Right lung (tissue), 5 donors: ENCODE measurements around the gene SUPT20HL1. TPM values are rescaled to one million over a fixed set of nuclear protein-coding genes. Genes with fewer than 3 reads are reported as not detected.
A peak's percentile ranks its signal among the peaks of the same experiment; 100 is the strongest.
"Not testable (repeated sequence)": the region's sequence is repeated elsewhere in the genome, so short reads cannot be mapped to it uniquely, and the experiment has no call there.

ENCODE experiments used
- DNase-seq, 2 donors: peaks; one replicate each; pipeline ENCODE4 v3.0.0-alpha.2; 2013
- polyA plus RNA-seq, 5 donors: library from polyadenylated mRNA; unstranded; fragments of 120-200 nt; gene quantifications; one replicate each; pipeline versions ENCODE4 v1.2.1 to v1.2.3, GENCODE V29; 2013; ENCODE audit warnings: inconsistent platforms in 1 of 5, low replicate concordance in 1 of 5; ENCODE audit not compliant: insufficient read length in 5 of 5, insufficient read depth in 1 of 5

The SUPT20HL1 gene
- polyA plus RNA-seq, 5 donors = 0.05 TPM; not detected in 4

DNA sequence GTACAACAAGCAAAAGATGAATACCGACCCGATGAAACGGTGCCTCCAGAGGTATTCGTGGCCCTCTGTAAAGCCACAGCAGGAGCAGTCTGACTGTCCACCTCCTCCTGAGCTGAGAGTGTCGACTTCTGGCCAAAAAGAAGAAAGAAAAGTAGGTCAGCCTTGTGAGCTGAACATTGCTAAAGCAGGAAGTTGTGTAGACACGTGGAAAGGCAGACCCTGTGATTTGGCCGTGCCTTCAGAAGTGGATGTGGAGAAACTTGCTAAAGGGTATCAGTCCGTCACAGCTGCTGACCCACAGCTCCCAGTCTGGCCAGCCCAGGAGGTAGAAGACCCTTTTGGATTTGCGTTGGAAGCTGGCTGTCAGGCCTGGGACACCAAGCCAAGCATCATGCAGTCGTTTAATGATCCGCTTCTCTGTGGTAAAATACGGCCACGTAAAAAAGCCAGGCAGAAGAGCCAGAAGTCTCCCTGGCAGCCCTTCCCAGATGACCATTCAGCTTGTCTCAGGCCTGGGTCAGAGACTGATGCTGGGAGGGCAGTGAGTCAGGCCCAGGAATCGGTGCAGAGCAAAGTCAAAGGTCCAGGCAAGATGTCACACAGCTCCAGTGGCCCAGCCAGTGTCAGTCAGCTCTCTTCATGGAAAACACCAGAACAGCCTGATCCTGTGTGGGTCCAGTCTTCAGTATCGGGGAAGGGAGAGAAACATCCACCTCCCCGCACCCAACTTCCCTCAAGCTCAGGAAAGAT lies 3.2 kb downstream of the SUPT20HL1 start:
- not testable (repeated sequence) for DNase-seq

DNA sequence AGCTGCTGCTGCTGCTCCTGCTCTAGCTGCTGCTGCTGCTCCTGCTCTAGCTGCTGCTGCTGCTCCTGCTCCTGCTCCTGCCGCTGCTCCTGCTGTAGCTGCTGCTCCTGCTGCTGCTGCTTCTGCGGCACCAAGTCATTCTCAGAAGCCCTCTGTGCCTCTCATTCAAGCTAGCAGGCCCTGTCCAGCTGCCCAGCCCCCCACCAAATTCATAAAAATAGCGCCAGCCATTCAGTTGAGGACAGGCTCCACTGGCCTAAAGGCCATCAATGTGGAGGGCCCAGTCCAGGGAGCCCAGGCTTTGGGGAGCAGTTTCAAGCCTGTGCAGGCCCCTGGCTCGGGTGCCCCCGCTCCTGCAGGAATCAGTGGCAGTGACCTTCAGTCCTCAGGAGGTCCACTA lies 3.9 kb downstream of the SUPT20HL1 start:
- no peak for DNase-seq

DNA sequence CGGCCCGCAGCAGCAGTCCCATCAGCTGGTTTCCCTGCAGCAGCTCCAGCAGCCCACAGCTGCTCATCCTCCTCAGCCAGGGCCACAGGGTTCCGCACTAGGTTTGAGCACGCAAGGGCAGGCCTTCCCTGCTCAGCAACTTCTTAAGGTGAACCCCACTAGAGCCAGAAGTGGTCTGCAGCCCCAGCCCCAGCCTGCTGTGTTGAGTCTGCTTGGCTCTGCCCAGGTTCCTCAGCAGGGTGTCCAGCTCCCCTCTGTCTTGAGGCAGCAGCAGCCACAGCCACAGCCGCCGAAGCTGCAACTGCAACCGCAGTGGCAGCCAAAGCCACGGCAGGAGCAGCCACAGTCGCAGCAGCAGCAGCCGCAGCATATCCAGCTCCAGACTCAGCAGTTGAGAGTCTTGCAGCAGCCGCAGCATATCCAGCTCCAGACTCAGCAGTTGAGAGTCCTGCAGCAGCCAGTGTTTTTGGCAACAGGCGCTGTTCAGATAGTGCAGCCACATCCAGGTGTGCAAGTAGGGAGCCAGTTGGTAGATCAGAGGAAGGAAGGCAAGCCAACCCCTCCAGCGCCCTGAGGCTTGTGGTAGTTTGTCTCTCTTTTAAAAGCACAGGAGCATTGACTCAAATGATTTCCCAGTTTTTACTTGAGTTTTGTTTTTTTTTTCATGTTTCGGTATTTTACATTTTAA lies 4.6 kb downstream of the SUPT20HL1 start:
- no peak for DNase-seq

DNA sequence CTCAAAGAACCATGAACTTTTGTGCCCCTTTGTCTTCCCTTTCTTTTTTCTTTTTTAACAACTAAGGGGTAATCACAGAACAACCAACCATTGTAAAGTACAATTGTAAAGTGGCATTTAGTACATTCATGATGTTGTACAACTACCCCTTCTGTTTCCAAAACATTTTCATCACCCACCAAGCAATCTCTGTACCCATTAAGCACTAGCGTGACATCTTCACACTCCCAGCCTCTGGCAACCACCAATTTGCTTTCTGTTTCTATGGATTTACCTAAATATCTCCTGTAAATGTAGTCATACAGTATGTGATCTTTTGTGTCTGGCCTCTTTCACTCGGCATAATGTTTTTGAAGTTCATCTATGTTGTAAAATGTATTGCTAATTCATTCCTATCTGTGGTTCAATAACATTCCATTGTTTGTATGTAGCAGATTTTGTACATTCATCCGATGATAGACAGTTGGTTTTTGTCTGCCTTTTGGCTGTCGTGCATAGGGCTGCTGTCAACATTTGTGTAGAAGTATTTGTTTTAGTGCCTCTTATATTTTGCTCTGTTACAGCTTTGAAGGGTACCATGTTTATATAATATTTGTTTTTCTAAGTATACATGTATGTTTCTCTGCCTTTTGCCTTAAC lies 6.4 kb downstream of the SUPT20HL1 start:
- not testable (repeated sequence) for DNase-seq

DNA sequence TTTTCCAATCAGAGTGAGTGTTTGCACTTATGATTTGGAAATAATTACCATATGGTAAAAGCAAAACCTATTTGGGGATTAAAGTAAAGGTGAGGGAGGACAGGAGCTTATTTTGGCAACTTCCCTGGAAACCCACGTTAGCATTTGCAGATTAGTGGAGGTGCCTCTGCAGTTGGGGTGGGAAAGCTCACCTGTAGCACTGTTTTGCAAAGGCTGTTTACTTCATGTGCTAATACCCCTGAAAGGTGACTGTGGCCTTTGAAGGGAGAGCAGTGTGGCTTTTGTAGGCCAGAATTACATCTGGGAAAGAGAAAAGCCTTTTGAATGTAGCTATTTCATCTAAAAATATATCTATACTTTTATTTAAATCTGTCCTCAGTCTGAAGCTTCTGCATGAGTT lies 9.4 kb downstream of the SUPT20HL1 start:
- no peak for DNase-seq

DNA sequence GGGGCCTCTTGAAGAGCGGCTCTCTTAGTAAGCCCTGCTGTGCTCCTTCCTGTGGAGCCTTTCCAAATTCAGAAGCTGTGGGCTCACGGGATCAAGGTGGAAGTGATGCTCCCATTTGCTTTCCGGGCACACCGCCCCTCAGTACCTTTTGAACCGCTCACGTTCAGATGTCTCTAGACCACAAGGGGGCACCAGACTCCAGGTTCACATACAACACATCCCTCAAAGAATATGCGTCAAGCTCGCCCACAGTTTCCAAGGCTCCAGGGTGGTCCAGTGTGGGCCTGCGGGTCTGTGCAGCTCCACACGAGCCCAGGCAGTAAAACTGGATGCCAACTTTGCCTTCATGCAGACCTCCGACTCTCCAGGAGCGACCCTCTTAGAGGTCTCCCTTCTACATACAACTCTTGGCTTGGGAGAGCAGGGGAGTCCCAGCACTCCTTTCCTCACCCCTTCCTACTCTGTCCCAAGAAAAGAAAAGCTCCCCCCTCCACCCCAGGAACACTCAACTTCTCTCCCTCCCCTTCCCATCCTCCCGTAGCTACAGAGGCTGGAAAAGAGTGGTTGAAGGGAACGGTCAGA lies 11.0 kb downstream of the SUPT20HL1 start:
- DNase-seq = peak; percentile 24 to 54

DNA sequence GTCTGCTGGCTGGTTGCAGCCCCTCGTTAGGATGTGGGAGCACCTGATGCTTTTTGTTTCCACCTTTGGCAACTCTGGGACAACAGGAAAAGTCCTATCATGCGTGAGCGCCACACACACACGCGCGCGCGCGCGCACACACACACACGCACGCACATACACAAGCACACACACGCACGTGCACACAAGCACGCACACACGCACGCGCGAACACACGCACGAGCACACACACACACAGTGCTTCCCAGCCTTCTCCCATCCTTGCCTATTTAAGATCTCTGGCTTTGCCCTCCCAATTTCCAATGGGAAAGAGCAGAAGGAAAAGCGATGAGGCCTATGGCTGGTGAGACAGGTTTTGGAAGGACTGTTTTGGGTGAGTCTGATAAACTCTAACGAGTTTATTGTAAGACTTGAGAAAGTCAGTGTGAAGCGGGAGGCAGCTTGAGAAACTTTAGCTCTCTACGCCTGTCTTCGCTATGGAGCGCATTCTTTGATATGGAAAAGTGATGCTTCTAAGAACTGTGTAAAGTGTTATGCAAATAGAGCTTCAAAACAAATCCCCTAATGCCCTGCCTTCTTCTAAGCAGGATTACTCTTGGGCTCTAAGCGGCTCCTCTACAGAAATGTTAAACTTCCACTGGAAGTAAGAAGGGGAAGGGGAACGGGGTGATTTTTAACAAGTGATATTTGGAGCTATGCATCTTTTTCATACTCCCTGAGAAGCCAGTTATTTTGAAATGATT lies 11.8 kb downstream of the SUPT20HL1 start:
- DNase-seq = no peak

DNA sequence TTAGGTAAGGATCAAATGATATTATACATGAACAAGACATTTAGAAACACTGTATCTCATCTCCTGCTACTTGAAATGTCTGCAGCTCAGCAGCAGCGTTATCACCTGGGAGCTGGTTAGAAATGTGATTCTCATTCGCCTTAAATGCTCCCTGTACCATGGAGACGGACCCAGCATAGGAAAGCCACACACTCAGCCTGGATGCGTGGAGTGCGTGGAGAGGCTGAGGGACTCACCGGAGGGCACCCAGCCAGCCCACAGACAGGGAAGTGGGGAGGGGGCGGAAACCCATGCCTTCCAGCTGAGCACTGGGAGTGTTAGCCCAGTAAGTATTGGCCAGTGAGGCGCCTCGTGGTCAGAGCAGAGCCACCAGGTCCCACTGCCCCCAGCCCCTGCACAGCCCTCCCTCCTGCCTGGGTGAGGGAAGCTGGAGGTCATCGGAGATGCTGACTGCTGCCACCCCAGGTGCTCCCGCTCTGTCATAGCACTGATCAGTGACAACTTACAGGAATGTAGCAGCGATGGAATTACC lies 15.2 kb downstream of the SUPT20HL1 start:
- no peak for DNase-seq

DNA sequence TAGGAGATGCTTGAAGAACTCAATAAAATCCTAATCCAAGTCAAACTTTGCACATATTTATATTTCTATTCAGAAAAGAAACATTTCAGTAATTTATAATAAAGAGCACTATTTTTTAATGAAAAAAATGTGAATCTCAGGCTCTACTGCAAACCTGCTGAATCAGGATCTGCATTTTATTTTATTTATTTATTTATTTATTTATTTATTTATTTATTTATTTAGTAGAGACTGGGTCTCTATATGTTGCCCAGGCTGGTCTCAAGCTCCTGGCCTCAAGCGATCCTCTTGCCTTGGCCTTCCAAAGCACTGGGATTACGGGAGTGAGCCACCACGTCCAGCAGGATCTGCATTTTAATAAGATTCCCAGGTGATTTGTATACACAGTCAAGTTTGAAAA lies 16.0 kb downstream of the SUPT20HL1 start:
- DNase-seq = no peak

DNA sequence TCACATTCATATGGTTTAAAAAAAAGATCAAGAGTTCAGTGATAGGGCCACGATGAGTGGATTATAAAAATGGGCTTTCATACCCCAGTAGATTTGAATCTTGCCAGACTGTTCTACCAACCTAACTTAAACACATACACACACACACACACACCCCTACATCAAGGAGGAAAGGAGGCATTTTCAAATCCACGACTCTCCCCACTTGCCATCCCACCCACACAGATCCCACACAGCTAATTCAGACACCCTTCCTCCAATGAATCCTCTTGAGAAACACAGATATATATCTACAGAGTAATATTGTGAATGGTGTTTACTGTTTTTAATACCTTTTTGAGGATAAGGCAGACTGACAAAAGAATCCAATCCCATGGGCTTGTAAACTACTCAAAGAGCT lies 16.8 kb downstream of the SUPT20HL1 start:
- no peak for DNase-seq

DNA sequence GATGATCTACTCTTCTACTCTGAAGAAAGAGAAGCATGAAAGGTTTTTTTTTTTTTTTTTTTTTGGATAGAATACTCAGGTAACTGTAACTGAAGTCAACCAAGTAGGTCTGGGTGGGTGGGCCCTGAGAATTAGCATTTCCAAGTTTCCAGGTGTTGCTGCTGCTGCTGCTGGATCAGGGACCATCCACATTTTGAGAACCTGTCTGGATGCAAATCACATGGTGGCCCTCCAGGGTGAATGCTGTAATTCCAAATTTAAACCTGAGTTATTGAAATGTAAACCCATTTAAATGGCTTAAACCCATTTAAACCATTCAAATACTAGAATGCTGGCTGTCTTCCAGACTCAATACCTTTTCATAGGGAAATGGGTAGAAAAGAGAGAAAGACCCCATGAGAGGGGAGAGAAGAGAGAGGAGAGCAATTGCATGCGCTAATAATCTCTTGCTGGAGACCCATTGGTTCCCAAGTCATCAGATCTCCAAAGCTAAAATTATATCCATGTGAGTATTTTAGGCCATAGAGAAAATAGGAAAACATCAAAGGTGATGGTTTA lies 17.6 kb downstream of the SUPT20HL1 start:
- no peak for DNase-seq

DNA sequence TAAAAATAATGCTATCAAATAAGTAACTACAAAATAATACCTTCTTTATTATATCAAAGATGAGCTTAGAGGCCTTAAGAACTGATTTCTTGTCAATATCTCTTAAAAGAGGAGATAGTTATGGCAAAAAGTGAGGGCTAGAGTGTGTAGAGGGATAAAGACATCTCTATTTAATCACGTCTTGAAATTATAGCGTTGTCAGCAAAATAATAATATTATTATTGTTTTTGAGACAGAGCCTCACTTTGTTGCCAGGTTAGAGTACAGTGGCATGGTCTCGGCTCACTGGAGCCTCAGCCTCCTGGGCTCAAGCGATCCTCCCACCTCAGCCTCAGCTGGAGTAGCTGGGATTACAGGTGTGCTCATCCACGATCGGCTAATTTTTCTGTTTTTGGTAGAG lies 18.3 kb downstream of the SUPT20HL1 start:
- DNase-seq = no peak

DNA sequence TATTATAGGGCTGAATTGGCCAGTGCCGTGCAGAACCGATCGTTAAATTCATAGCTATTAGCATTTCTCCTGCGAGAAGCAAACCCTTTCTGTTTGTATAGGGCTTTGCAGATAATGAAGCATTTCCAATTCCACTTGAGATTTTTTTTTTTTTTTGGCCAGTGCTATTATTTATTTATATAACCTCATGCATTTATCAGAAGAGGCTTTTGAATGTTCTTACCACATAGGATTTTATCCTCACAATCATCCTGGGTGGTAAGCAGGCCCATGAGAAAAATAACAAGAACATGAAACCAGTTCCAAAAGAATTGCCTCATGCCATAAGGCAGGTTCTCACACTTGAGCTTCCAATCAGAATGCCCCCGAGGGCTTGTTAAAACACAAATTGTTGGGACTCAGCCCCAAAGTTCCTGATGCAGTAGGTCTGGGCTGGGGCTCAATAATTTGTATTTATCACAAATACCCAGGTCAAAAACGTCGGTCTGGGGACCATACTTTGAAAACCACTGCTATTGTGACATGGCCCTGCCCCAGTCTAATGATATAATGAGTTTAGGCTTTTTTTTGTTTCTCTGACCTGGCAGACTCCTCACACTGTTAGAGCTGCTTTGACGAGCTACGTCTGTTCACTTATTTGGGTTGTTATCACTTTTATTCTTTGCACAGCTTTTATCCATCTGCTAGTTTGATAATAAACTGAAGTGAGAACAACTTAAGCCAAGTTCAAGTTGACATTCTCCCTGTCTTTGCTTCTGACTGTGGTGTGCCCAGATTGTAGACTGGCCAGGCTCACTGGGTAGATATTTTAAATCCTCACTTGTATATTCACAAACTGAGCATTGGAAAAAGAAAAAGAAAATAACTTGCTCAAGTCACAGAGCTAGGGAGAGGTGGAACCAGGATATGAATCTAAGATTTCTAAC lies 20.1 kb downstream of the SUPT20HL1 start:
- DNase-seq = peak; percentile 46 to 55

DNA sequence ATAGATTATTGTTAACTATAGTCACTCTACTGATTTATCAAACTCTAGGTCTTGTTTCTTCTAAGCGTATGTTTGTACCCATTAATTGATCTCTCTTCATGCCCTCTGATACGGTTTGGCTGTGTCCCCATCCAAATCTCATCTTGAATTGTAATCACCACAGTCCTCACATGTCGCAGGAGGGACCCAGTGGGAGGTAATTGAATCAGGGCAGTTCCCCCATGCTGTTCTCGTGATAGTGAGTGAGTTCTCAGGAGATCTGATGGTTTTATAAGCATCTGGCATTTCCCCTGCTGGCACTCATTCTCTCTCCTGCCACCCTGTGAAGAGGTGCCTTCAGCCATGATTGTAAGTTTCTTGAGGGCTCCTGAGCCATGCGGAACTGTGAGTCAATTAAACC lies 21.9 kb downstream of the SUPT20HL1 start:
- DNase-seq = not testable (repeated sequence)

DNA sequence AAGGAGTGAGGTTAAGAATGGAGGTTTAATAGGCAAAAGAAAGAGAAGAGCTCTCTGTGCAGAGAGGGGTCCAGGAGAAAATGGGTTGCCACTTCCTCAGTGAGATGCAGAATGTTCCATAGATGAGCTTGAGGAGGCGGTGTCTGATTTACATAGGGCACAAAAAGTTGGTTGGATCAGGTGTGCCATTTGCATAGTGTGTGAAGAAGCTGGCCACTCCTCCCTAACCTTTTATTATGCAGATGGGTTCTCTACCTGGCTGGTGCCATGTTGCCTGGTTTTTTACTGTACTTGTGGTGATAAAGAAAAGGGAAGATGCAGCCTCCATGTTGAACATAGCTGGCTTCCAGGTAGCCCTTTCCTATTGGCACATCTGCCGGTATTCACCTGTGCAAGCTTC lies 27.3 kb downstream of the SUPT20HL1 start:
- no peak for DNase-seq

DNA sequence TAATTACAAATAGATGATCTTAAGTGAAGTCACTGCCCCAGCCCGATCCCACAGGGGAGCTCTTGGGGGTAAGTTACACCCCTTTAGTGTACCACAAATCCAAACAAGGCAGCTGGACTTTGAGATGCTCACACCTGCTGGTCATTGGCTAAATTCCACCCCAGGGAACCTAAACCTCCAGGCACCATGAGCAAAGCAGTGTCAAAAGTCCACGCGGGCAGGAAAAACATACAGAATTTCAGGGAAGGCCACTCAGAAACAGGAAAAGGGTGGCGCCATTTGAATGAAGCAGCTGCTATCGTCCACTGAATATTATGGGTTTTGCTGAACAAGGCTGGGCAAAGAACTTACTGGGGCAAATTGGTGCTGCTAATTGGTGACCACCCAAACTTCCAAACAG lies 30.9 kb downstream of the SUPT20HL1 start:
- DNase-seq = no peak

DNA sequence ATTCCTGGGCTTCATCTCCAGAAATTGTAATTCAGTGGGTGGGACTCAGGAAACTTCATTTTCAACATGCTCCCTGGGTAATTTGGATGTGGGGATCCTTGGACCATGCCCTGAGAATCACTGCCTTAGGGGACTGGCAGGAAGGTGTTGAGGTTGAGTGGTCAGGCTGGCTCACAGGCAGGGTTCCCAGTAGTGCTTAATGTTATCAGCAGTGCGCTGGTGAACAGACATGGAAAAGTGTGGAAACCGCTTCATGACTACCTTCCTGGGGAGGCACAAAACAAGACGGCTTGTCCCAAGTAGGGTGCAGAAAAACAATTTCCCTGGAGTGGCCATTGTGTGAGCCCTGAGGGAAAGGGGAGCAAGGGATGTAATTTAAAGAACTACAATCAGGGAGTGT lies 31.4 kb downstream of the SUPT20HL1 start:
- DNase-seq = no peak

DNA sequence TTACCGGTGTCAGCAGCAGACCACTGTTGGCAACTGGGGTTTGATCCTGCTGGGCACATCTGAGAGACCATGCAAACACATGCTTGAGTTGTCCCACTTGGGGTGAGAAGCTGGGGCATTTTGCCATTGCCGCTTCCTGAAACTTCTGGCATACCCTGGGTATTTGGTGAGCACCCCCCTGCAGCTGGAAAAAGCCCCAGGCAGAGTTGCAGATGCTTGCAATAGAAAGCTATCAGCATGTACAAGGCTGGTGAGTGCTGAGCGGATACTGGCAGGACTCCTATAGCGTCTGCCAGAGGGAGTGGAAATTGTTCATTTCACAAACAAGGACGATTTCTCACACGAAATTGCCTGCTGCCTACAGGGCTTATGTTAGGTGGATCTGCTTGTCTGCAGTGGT lies 32.3 kb downstream of the SUPT20HL1 start:
- no peak for DNase-seq

DNA sequence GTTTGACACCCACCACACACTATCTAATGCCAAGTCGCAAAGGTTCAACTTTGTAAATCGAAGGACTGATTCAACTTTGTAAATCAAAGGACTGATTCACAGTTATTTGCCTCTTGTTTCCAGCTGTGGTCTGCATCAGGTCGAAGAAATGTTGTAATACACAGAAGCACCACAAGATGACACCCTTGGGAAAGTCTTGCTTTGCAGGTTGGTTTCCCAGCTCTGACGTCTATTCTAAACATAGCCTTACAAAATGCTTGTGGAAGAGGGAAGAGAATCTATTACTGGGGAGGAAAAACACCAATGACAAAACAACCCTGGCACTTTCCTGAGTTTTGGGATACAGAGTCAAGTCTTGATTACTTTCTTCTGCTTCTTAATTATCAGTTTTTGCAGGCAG lies 35.3 kb downstream of the SUPT20HL1 start:
- DNase-seq = peak; percentile 48 to 71
